Measurements from ENCODE around the gene TRAPPC3L. TPM values are rescaled to one million over a fixed set of nuclear protein-coding genes. Genes with fewer than 3 reads are reported as not detected.

The TRAPPC3L gene
- polyA plus RNA-seq, 4 donors, result 0.12 to 0.13 TPM; not detected in 2

GRCh38 chr6:116531675-116532570 lies 13.6 kb downstream of the TRAPPC3L start:
- WGBS, 3 donors, result 64 to 81% (median 71%) methylated on average over 12 of the region's 12 CpGs
- FAIRE-seq, result peak; percentile 51

GRCh38 chr6:116530436-116530835 lies 15.0 kb downstream of the TRAPPC3L start:
- no peak overlapping the region for H3K27ac ChIP-seq (ENCODE audit: low read depth in 1 of 3, low read length in 2 of 3)
- no peak overlapping the region for H3K4me3 ChIP-seq (ENCODE audit: low read depth in 1 of 3, low read length in 3 of 3)
- H3K9me3 ChIP-seq (ENCODE audit: control insufficient read depth in 2 of 2, insufficient read depth in 1 of 2, low read depth in 1 of 2, low read length in 1 of 2), result no peaks in the 10 kb centered on the region
- 65% methylated on average over 2 of the region's 2 CpGs for WGBS, 3 donors
- DNase-seq, result no peak
- H3K4me1 ChIP-seq (ENCODE audit: control insufficient read depth in 3 of 3, insufficient read depth in 2 of 3, low read depth in 1 of 3, low read length in 2 of 3), result no peaks in the 10 kb centered on the region
- no peak for FAIRE-seq
- H3K27me3 ChIP-seq (ENCODE audit: control insufficient read depth in 3 of 3, insufficient read depth in 3 of 3, low read length in 3 of 3), result no peaks in the 10 kb centered on the region
- H3K36me3 ChIP-seq (ENCODE audit: control insufficient read depth in 3 of 3, insufficient read depth in 2 of 3, low read depth in 1 of 3, low read length in 3 of 3), result no peaks in the 10 kb centered on the region

More at GRCh38 chr6:116531675-116532570, 13.6 kb downstream of the TRAPPC3L start:
- Histone ChIP-seq H3K27ac (ENCODE audit: low read depth in 1 of 3, low read length in 2 of 3) (no peak overlapping the region), H3K4me3 (ENCODE audit: low read depth in 1 of 3, low read length in 3 of 3) (no peak overlapping the region), H3K27me3 (ENCODE audit: control insufficient read depth in 3 of 3, insufficient read depth in 3 of 3, low read length in 3 of 3) (no peaks in the 10 kb centered on the region), H3K4me1 (ENCODE audit: control insufficient read depth in 3 of 3, insufficient read depth in 2 of 3, low read depth in 1 of 3, low read length in 2 of 3) (no peaks in the 10 kb centered on the region), H3K36me3 (ENCODE audit: control insufficient read depth in 3 of 3, insufficient read depth in 2 of 3, low read depth in 1 of 3, low read length in 3 of 3) (no peaks in the 10 kb centered on the region), H3K9me3 (ENCODE audit: control insufficient read depth in 2 of 2, insufficient read depth in 1 of 2, low read depth in 1 of 2, low read length in 1 of 2) (no peaks in the 10 kb centered on the region)
- DNase-seq, result peak; percentile 60 to 63

- WGBS, 3 donors, result 76 to 85% (median 79%) methylated on average over 3 of the region's 3 CpGs
- Histone ChIP-seq H3K27me3 (ENCODE audit: control insufficient read depth in 3 of 3, insufficient read depth in 3 of 3, low read length in 3 of 3) (no peaks in the 10 kb centered on the region), H3K4me3 (ENCODE audit: low read depth in 1 of 3, low read length in 3 of 3) (no peak overlapping the region), H3K4me1 (ENCODE audit: control insufficient read depth in 3 of 3, insufficient read depth in 2 of 3, low read depth in 1 of 3, low read length in 2 of 3) (no peaks in the 10 kb centered on the region), H3K36me3 (ENCODE audit: control insufficient read depth in 3 of 3, insufficient read depth in 2 of 3, low read depth in 1 of 3, low read length in 3 of 3) (no peaks in the 10 kb centered on the region), H3K9me3 (ENCODE audit: control insufficient read depth in 2 of 2, insufficient read depth in 1 of 2, low read depth in 1 of 2, low read length in 1 of 2) (no peaks in the 10 kb centered on the region), H3K27ac (ENCODE audit: low read depth in 1 of 3, low read length in 2 of 3) (no peak overlapping the region)
- FAIRE-seq, result no peak
- DNase-seq, result no peak
Observed at GRCh38 chr6:116529466-116530290, 15.8 kb downstream of the TRAPPC3L start.

GRCh38 chr6:116528780-116529179 lies 16.7 kb downstream of the TRAPPC3L start:
- FAIRE-seq (no peak), DNase-seq (no peak)
- 54 to 66% (median 60%) methylated on average over 3 of the region's 3 CpGs for WGBS, 3 donors
- H3K4me1 ChIP-seq (ENCODE audit: control insufficient read depth in 3 of 3, insufficient read depth in 2 of 3, low read depth in 1 of 3, low read length in 2 of 3), result no peaks in the 10 kb centered on the region
- no peak overlapping the region for H3K27ac ChIP-seq (ENCODE audit: low read depth in 1 of 3, low read length in 2 of 3)
- H3K4me3 ChIP-seq (ENCODE audit: low read depth in 1 of 3, low read length in 3 of 3), result no peak overlapping the region
- no peaks in the 10 kb centered on the region for H3K9me3 ChIP-seq (ENCODE audit: control insufficient read depth in 2 of 2, insufficient read depth in 1 of 2, low read depth in 1 of 2, low read length in 1 of 2)
- no peaks in the 10 kb centered on the region for H3K36me3 ChIP-seq (ENCODE audit: control insufficient read depth in 3 of 3, insufficient read depth in 2 of 3, low read depth in 1 of 3, low read length in 3 of 3)
- no peaks in the 10 kb centered on the region for H3K27me3 ChIP-seq (ENCODE audit: control insufficient read depth in 3 of 3, insufficient read depth in 3 of 3, low read length in 3 of 3)

GRCh38 chr6:116528133-116528532 lies 17.4 kb downstream of the TRAPPC3L start:
- no peak for DNase-seq
- 85 to 93% (median 89%) methylated on average over 1 of the region's 1 CpG for WGBS, 3 donors
- Histone ChIP-seq H3K36me3 (ENCODE audit: control insufficient read depth in 3 of 3, insufficient read depth in 2 of 3, low read depth in 1 of 3, low read length in 3 of 3) (no peaks in the 10 kb centered on the region), H3K4me1 (ENCODE audit: control insufficient read depth in 3 of 3, insufficient read depth in 2 of 3, low read depth in 1 of 3, low read length in 2 of 3) (no peaks in the 10 kb centered on the region), H3K27me3 (ENCODE audit: control insufficient read depth in 3 of 3, insufficient read depth in 3 of 3, low read length in 3 of 3) (no peaks in the 10 kb centered on the region), H3K4me3 (ENCODE audit: low read depth in 1 of 3, low read length in 3 of 3) (no peak overlapping the region), H3K9me3 (ENCODE audit: control insufficient read depth in 2 of 2, insufficient read depth in 1 of 2, low read depth in 1 of 2, low read length in 1 of 2) (no peaks in the 10 kb centered on the region), H3K27ac (ENCODE audit: low read depth in 1 of 3, low read length in 2 of 3) (no peak overlapping the region)
- FAIRE-seq, result no peak

- Histone ChIP-seq H3K9me3 (ENCODE audit: control insufficient read depth in 2 of 2, insufficient read depth in 1 of 2, low read depth in 1 of 2, low read length in 1 of 2) (no peaks in the 10 kb centered on the region), H3K27me3 (ENCODE audit: control insufficient read depth in 3 of 3, insufficient read depth in 3 of 3, low read length in 3 of 3) (no peaks in the 10 kb centered on the region), H3K4me3 (ENCODE audit: low read depth in 1 of 3, low read length in 3 of 3) (no peak overlapping the region), H3K36me3 (ENCODE audit: control insufficient read depth in 3 of 3, insufficient read depth in 2 of 3, low read depth in 1 of 3, low read length in 3 of 3) (no peaks in the 10 kb centered on the region), H3K4me1 (ENCODE audit: control insufficient read depth in 3 of 3, insufficient read depth in 2 of 3, low read depth in 1 of 3, low read length in 2 of 3) (no peaks in the 10 kb centered on the region), H3K27ac (ENCODE audit: low read depth in 1 of 3, low read length in 2 of 3) (no peak overlapping the region)
- 79 to 90% (median 88%) methylated on average over 2 of the region's 2 CpGs for WGBS, 3 donors
- no peak for DNase-seq
- FAIRE-seq, result no peak
Observed at GRCh38 chr6:116524236-116524635, 21.2 kb downstream of the TRAPPC3L start.

GRCh38 chr6:116522896-116523295 lies 22.6 kb downstream of the TRAPPC3L start:
- no peaks in the 10 kb centered on the region for H3K27me3 ChIP-seq (ENCODE audit: control insufficient read depth in 3 of 3, insufficient read depth in 3 of 3, low read length in 3 of 3)
- H3K27ac ChIP-seq (ENCODE audit: low read depth in 1 of 3, low read length in 2 of 3), result no peak overlapping the region
- H3K4me3 ChIP-seq (ENCODE audit: low read depth in 1 of 3, low read length in 3 of 3), result no peak overlapping the region
- FAIRE-seq (no peak), DNase-seq (no peak)
- 95 to 98% (median 96%) methylated on average over 2 of the region's 2 CpGs for WGBS, 3 donors
- H3K9me3 ChIP-seq (ENCODE audit: control insufficient read depth in 2 of 2, insufficient read depth in 1 of 2, low read depth in 1 of 2, low read length in 1 of 2), result no peaks in the 10 kb centered on the region
- no peaks in the 10 kb centered on the region for H3K4me1 ChIP-seq (ENCODE audit: control insufficient read depth in 3 of 3, insufficient read depth in 2 of 3, low read depth in 1 of 3, low read length in 2 of 3)
- no peaks in the 10 kb centered on the region for H3K36me3 ChIP-seq (ENCODE audit: control insufficient read depth in 3 of 3, insufficient read depth in 2 of 3, low read depth in 1 of 3, low read length in 3 of 3)

- no peak overlapping the region for H3K4me3 ChIP-seq (ENCODE audit: low read depth in 1 of 3, low read length in 3 of 3)
- H3K27ac ChIP-seq (ENCODE audit: low read depth in 1 of 3, low read length in 2 of 3), result no peak overlapping the region
- H3K36me3 ChIP-seq (ENCODE audit: control insufficient read depth in 3 of 3, insufficient read depth in 2 of 3, low read depth in 1 of 3, low read length in 3 of 3), result no peaks in the 10 kb centered on the region
- FAIRE-seq (no peak), DNase-seq (no peak)
- H3K4me1 ChIP-seq (ENCODE audit: control insufficient read depth in 3 of 3, insufficient read depth in 2 of 3, low read depth in 1 of 3, low read length in 2 of 3), result peaks cover 0 to 3% (median 0%) of the 10 kb centered on the region in 3 donors
- WGBS, 3 donors, result 75 to 89% (median 83%) methylated on average over 4 of the region's 4 CpGs
- no peaks in the 10 kb centered on the region for H3K9me3 ChIP-seq (ENCODE audit: control insufficient read depth in 2 of 2, insufficient read depth in 1 of 2, low read depth in 1 of 2, low read length in 1 of 2)
- no peaks in the 10 kb centered on the region for H3K27me3 ChIP-seq (ENCODE audit: control insufficient read depth in 3 of 3, insufficient read depth in 3 of 3, low read length in 3 of 3)
Observed at GRCh38 chr6:116518621-116519368, 26.7 kb downstream of the TRAPPC3L start.
